Measurements from ENCODE around the gene SLC2A9.

The SLC2A9 gene

GRCh38 chr4:10041036-10041435 lies 19.7 kb upstream of the SLC2A9 start:
- Histone ChIP-seq H3K36me3 (replicated peaks; ENCODE audit: low read depth, low read length) (peaks cover 5% of the 10 kb centered on the region), H3K9me3 (ENCODE audit: insufficient read depth, low read length) (no peaks in the 10 kb centered on the region; the same call in 1 of the 2 replicates), H3K4me1 (ENCODE audit: low read length) (peaks cover 18% of the 10 kb centered on the region), H2AFZ (ENCODE audit: low read depth, low read length) (no peak overlapping the region), H3K79me2 (ENCODE audit: low read length) (no peaks in the 10 kb centered on the region), H3K9ac (ENCODE audit: low read length) (no peak overlapping the region), H3K27ac (ENCODE audit: low read length) (no peak overlapping the region), H4K20me1 (ENCODE audit: insufficient read depth, low read length) (no peaks in the 10 kb centered on the region), H3K4me3 (ENCODE audit: low read length) (no peak overlapping the region), H3K4me2 (ENCODE audit: low read length) (no peak overlapping the region), H3K27me3 (ENCODE audit: low read depth, low read length) (no peaks in the 10 kb centered on the region)
- TF ChIP-seq CTCF (IDR thresholded peaks at IDR 0.05; ENCODE audit: low read depth, low read length): no peak
- TF ChIP-seq EZH2phosphoT487 (IDR thresholded peaks at IDR 0.05; ENCODE audit: low read depth): no peak

- Histone ChIP-seq H3K9ac (ENCODE audit: low read length) (no peak overlapping the region), H3K36me3 (replicated peaks; ENCODE audit: low read depth, low read length) (peaks cover 5% of the 10 kb centered on the region), H3K27ac (ENCODE audit: low read length) (no peak overlapping the region), H3K27me3 (ENCODE audit: low read depth, low read length) (no peaks in the 10 kb centered on the region), H3K4me2 (ENCODE audit: low read length) (no peak overlapping the region), H3K9me3 (ENCODE audit: insufficient read depth, low read length) (no peaks in the 10 kb centered on the region; the same call in 1 of the 2 replicates), H2AFZ (ENCODE audit: low read depth, low read length) (no peak overlapping the region), H4K20me1 (ENCODE audit: insufficient read depth, low read length) (no peaks in the 10 kb centered on the region), H3K4me3 (ENCODE audit: low read length) (no peak overlapping the region), H3K4me1 (ENCODE audit: low read length) (peaks cover 13% of the 10 kb centered on the region), H3K79me2 (ENCODE audit: low read length) (no peaks in the 10 kb centered on the region)
- TF ChIP-seq EZH2phosphoT487 (IDR thresholded peaks at IDR 0.05; ENCODE audit: low read depth): no peak
- no peak for TF ChIP-seq CTCF (IDR thresholded peaks at IDR 0.05; ENCODE audit: low read depth, low read length)
Measured at GRCh38 chr4:10040049-10040892, 19.0 kb upstream of the SLC2A9 start.

- H3K27ac ChIP-seq (ENCODE audit: low read length): no peak overlapping the region
- no peak overlapping the region for H2AFZ ChIP-seq (ENCODE audit: low read depth, low read length)
- TF ChIP-seq EZH2phosphoT487 (IDR thresholded peaks at IDR 0.05; ENCODE audit: low read depth) (no peak), CTCF (IDR thresholded peaks at IDR 0.05; ENCODE audit: low read depth, low read length) (no peak)
- peaks cover 13% of the 10 kb centered on the region for H3K4me1 ChIP-seq (ENCODE audit: low read length)
- no peak overlapping the region for H3K4me3 ChIP-seq (ENCODE audit: low read length)
- no peak overlapping the region for H3K4me2 ChIP-seq (ENCODE audit: low read length)
- peaks cover 13% of the 10 kb centered on the region for H3K27me3 ChIP-seq (ENCODE audit: low read depth, low read length)
- no peak overlapping the region for H3K9ac ChIP-seq (ENCODE audit: low read length)
- H3K79me2 ChIP-seq (ENCODE audit: low read length): no peaks in the 10 kb centered on the region
- no peaks in the 10 kb centered on the region; the same call in 1 of the 2 replicates for H3K9me3 ChIP-seq (ENCODE audit: insufficient read depth, low read length)
- H4K20me1 ChIP-seq (ENCODE audit: insufficient read depth, low read length): no peaks in the 10 kb centered on the region
- H3K36me3 ChIP-seq (replicated peaks; ENCODE audit: low read depth, low read length): no peaks in the 10 kb centered on the region
Measured at GRCh38 chr4:10036807-10037342, 15.6 kb upstream of the SLC2A9 start.

- no peaks in the 10 kb centered on the region for H4K20me1 ChIP-seq (ENCODE audit: insufficient read depth, low read length)
- H3K9ac ChIP-seq (ENCODE audit: low read length): no peak overlapping the region
- no peak overlapping the region for H3K27ac ChIP-seq (ENCODE audit: low read length)
- H3K79me2 ChIP-seq (ENCODE audit: low read length): no peaks in the 10 kb centered on the region
- H2AFZ ChIP-seq (ENCODE audit: low read depth, low read length): no peak overlapping the region
- no peak overlapping the region for H3K4me2 ChIP-seq (ENCODE audit: low read length)
- H3K4me1 ChIP-seq (ENCODE audit: low read length): peaks cover 13% of the 10 kb centered on the region
- H3K4me3 ChIP-seq (ENCODE audit: low read length): no peak overlapping the region
- peaks cover 13% of the 10 kb centered on the region for H3K27me3 ChIP-seq (ENCODE audit: low read depth, low read length)
- TF ChIP-seq EZH2phosphoT487 (IDR thresholded peaks at IDR 0.05; ENCODE audit: low read depth): no peak
- TF ChIP-seq CTCF (IDR thresholded peaks at IDR 0.05; ENCODE audit: low read depth, low read length): no peak
- no peaks in the 10 kb centered on the region for H3K9me3 ChIP-seq (ENCODE audit: insufficient read depth, low read length)
- no peaks in the 10 kb centered on the region for H3K36me3 ChIP-seq (replicated peaks; ENCODE audit: low read depth, low read length)
Measured at GRCh38 chr4:10035130-10035529, 13.8 kb upstream of the SLC2A9 start.

All from OCI-LY3 (cell line).